ENCODE results near the gene ADARB1.

DNA sequence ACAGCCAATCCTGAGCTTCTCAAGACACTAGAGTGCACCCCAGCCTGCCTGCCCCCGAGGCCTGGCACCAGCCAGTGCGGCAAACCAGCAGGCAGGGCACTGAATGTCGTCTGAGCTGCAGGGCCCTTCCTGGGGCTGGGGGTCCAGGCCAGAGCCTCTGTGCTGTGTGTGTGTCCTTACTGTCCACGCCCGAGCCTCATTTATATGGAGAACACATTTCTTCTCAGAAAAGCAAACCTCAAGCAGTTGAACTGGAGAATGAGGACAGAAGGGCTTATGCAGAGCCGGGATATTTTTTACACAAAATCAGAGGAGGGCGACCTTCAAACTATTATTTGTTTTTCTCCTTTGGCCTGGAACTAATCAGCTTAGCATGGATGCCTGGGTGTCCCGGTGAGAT lies 160.6 kb downstream of the ADARB1 start:
- TF ChIP-seq, protein P1, sequence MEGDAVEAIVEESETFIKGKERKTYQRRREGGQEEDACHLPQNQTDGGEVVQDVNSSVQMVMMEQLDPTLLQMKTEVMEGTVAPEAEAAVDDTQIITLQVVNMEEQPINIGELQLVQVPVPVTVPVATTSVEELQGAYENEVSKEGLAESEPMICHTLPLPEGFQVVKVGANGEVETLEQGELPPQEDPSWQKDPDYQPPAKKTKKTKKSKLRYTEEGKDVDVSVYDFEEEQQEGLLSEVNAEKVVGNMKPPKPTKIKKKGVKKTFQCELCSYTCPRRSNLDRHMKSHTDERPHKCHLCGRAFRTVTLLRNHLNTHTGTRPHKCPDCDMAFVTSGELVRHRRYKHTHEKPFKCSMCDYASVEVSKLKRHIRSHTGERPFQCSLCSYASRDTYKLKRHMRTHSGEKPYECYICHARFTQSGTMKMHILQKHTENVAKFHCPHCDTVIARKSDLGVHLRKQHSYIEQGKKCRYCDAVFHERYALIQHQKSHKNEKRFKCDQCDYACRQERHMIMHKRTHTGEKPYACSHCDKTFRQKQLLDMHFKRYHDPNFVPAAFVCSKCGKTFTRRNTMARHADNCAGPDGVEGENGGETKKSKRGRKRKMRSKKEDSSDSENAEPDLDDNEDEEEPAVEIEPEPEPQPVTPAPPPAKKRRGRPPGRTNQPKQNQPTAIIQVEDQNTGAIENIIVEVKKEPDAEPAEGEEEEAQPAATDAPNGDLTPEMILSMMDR (IDR thresholded peaks at IDR 0.05): no peak
- no peak for TF ChIP-seq POLR2A (IDR thresholded peaks at IDR 0.05)
